Psoas muscle (tissue), 8 donors: ENCODE data around the gene SCRN2. TPM values are rescaled to one million over a fixed set of nuclear protein-coding genes. Genes with fewer than 3 reads are reported as not detected.

ENCODE experiments used
- ATAC-seq, 4 donors: fragments of 200-7000 bp; cut with Tn5 transposase; one replicate each; pipeline ENCODE4 v1.9.1; 2020; ENCODE audit warnings: moderate library complexity in 3 of 4, mild to moderate bottlenecking in 2 of 4
- DNase-seq, 2 donors: peaks; one replicate each; pipeline ENCODE4 v3.0.0-alpha.2; 2020
- H3K27ac ChIP-seq: fragments of 200-600 bp; one replicate; pipeline ENCODE4 v1.8.0; 2022
- H3K27me3 ChIP-seq, 3 donors: fragments of 200-600 bp in 1 of 3; one replicate each; pipeline versions ENCODE4 v1.6.1 to v1.8.0; 2013 to 2022; ENCODE audit warnings: low read length in 2 of 3, mild to moderate bottlenecking in 2 of 3, moderate library complexity in 1 of 3; ENCODE audit not compliant: insufficient read depth in 3 of 3
- H3K36me3 ChIP-seq, 2 donors: fragments of 200-600 bp in 1 of 2; one replicate each; pipeline versions ENCODE4 v1.6.1 to v1.8.0; 2013 to 2022; ENCODE audit warnings: low read depth in 1 of 2, mild to moderate bottlenecking in 1 of 2, moderate library complexity in 1 of 2; ENCODE audit not compliant: insufficient read depth in 1 of 2
- H3K4me1 ChIP-seq: fragments of 200-600 bp; one replicate; pipeline ENCODE4 v1.8.0; 2022
- H3K4me3 ChIP-seq: fragments of 200-600 bp; one replicate; pipeline ENCODE4 v1.8.0; 2022; ENCODE audit warnings: mild to moderate bottlenecking
- H3K9me3 ChIP-seq: fragments of 200-600 bp; one replicate; pipeline ENCODE4 v1.8.0; 2022
- WGBS, 3 donors: extraction: QIAGEN DNeasy Blood & Tissue Kit; methylation state at CpG; one replicate each; pipeline versions ENCODE4 v1.1.6 to v1.1.7; 2013; 5-methylcytosine and 5-hydroxymethylcytosine counted together
- intact Hi-C, 2 donors: fragments of 100-400 bp; cut with DNase I; formaldehyde crosslinking; loops; one replicate each; pipeline versions ENCODE4 v1.11.0 to v1.14.2; 2022
- polyA plus RNA-seq, 3 donors: library from polyadenylated mRNA; stranded (reverse); fragments of 200-250 nt; gene quantifications; one replicate each; pipeline ENCODE4 v1.2.3, GENCODE V29; 2013
- total RNA-seq, 4 donors: library from RNA; stranded (reverse); fragmentation: NEBNext Ultra II Directional in 2 of 4; extraction: Animal tissue kit (Norgen Biotek cat#: 25700) in 2 of 4; gene quantifications; one replicate each; pipeline versions ENCODE4 v1.2.1 to v1.2.4, GENCODE V29; 2021 to 2023
- TF ChIP-seq, protein P1 (sequence below): fragments of 200-600 bp; IDR thresholded peaks from one replicate; pipeline ENCODE4 v1.8.0; 2022; ENCODE audit warnings: antibody characterized with exemption
- donor health status: healthy with polysubstance abuse.
- donor health status: DM: no; HTN: no; CAD: no; lungs with moderate emphysema.
- donor health status: Bipolar disorder and iron deficiency.
- donor health status: healthy.
- donor health status: DM: yes; HTN: yes; CAD: no.
- donor health status: DM: no; HTN: no; CAD: no.
- donor health status: DM: no; HTN: no; CAD: no.
- donor health status: DM: yes; HTN: yes; CAD: no.

SCRN2 gene
- total and polyA plus RNA-seq, 7 donors, result 10.7 to 33.5 (median 17.3) TPM

DNA sequence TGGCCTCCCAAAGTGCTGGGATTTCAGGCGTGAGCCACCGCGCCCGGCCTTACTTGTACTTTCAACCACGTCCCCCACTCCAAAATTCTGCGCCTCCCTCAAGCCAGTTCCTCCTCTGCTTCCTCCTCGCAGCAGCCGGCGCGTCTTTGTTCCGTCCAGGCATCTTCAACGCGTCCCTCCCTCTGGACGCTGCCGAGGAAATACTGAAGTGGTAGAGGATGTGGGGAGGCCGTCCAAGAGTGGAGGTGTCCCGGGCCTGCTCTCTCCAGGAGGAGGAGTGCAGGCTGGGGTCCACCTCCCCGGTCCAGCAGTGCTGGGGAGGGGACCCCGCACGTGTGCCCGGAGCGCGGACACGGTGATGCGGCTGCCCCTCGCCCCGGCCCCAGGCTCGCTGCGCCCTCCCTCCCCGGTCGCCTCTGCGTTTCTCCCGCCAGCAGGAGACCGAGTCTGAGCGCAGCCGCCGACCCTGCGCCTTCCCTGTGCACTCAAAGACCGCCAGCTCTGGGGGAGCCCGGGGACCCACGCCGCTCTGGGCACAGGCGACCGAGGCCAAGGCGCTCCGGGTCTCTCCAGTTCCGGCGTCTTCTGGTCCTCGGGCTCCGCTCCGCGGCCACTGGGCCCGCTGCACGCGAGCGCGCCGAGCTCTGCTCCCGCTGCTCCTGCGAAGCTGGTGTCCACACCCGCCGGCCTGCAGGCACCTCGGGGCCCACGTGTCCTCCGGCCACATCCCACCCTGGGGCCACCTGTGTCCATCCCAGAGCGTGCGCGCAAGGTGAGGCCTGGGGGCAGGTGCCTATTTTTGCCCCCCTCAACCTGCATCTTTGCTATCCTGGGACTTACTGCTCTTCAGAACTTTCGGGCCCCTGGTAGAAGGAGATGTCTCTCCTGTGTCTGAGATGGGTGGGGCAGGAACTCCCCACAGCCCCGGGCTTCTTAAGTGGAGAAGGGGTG, 51.2 kb downstream of the SCRN2 start:
- peak; percentile 53 to 72 for DNase-seq
- peaks cover 2 to 76% (median 15%) of the 10 kb centered on the region in 3 donors for H3K27me3 ChIP-seq
- no peak overlapping the region for H3K27ac ChIP-seq
- H3K4me3 ChIP-seq, result peak overlapping the region; percentile 61
- ATAC-seq, result peak; percentile 88 to 98 (median 92)
- 2 to 3% (median 2%) methylated on average over 60 to 70 of the region's 70 CpGs for WGBS, 3 donors
- peaks cover 4% of the 10 kb centered on the region for H3K4me1 ChIP-seq
- H3K36me3 ChIP-seq, result no peaks in the 10 kb centered on the region
- H3K9me3 ChIP-seq, result no peaks in the 10 kb centered on the region
- TF ChIP-seq, protein P1, sequence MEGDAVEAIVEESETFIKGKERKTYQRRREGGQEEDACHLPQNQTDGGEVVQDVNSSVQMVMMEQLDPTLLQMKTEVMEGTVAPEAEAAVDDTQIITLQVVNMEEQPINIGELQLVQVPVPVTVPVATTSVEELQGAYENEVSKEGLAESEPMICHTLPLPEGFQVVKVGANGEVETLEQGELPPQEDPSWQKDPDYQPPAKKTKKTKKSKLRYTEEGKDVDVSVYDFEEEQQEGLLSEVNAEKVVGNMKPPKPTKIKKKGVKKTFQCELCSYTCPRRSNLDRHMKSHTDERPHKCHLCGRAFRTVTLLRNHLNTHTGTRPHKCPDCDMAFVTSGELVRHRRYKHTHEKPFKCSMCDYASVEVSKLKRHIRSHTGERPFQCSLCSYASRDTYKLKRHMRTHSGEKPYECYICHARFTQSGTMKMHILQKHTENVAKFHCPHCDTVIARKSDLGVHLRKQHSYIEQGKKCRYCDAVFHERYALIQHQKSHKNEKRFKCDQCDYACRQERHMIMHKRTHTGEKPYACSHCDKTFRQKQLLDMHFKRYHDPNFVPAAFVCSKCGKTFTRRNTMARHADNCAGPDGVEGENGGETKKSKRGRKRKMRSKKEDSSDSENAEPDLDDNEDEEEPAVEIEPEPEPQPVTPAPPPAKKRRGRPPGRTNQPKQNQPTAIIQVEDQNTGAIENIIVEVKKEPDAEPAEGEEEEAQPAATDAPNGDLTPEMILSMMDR, result peak; percentile 59
- intact Hi-C loops, result no loop called here

Other genes starting within 250 kb of the SCRN2 start
- gene KPNB1, start 191.4 kb downstream of the SCRN2 start, total RNA-seq, result 100 to 1,000 TPM; 192 to 323 (median 227) TPM
- gene KPNB1, start 191.4 kb downstream of the SCRN2 start, polyA plus RNA-seq, result 100 to 1,000 TPM in 2 of 3 donors, 10 to 100 TPM in 1; 78.0 to 121 (median 120) TPM
- 10 to 100 TPM; 14.5 to 20.6 (median 18.9) TPM for gene TBKBP1, start 147.1 kb downstream of the SCRN2 start, total RNA-seq
- 10 to 100 TPM in 2 of 3 donors, 1 to 10 TPM in 1; 5.3 to 37.9 (median 27.4) TPM for gene TBKBP1, start 147.1 kb downstream of the SCRN2 start, polyA plus RNA-seq
- gene TBX21, start 108.0 kb downstream of the SCRN2 start, total RNA-seq, result under 1 TPM; 0.12 to 0.36 (median 0.19) TPM
- gene TBX21, start 108.0 kb downstream of the SCRN2 start, polyA plus RNA-seq, result under 1 TPM in 2 of 3 donors, not detected in 1; 0.04 to 0.12 TPM
- 10 to 100 TPM in 1 of 4 donors, 1 to 10 TPM in 3; 2.6 to 23.4 (median 5.3) TPM for gene OSBPL7, start 19.5 kb downstream of the SCRN2 start, total RNA-seq
- 1 to 10 TPM in 2 of 3 donors, under 1 TPM in 1; 0.95 to 1.7 (median 1.3) TPM for gene OSBPL7, start 19.5 kb downstream of the SCRN2 start, polyA plus RNA-seq
- 10 to 100 TPM; 37.8 to 51.9 (median 46.3) TPM for gene MRPL10, start 9.7 kb downstream of the SCRN2 start, total RNA-seq
- 10 to 100 TPM; 44.1 to 78.6 (median 56.1) TPM for gene MRPL10, start 9.7 kb downstream of the SCRN2 start, polyA plus RNA-seq
- under 1 TPM in 2 of 4 donors, not detected in 2; 0.15 to 0.54 TPM for gene LRRC46, start 9.6 kb downstream of the SCRN2 start, total RNA-seq
- under 1 TPM; 0.08 to 0.40 (median 0.22) TPM for gene LRRC46, start 9.6 kb downstream of the SCRN2 start, polyA plus RNA-seq
- gene SP6, start 9.9 kb upstream of the SCRN2 start, total RNA-seq, result under 1 TPM in 1 of 4 donors, not detected in 3; 0.16 TPM
- under 1 TPM in 2 of 3 donors, not detected in 1; 0.04 to 0.27 TPM for gene SP6, start 9.9 kb upstream of the SCRN2 start, polyA plus RNA-seq
- gene SP2, start 55.0 kb upstream of the SCRN2 start, total RNA-seq, result 10 to 100 TPM; 10.8 to 16.1 (median 12.8) TPM
- 10 to 100 TPM in 1 of 3 donors, 1 to 10 TPM in 2; 6.2 to 10.2 (median 7.2) TPM for gene SP2, start 55.0 kb upstream of the SCRN2 start, polyA plus RNA-seq
- 10 to 100 TPM; 28.2 to 42.3 (median 33.8) TPM for gene PNPO, start 100.3 kb upstream of the SCRN2 start, total RNA-seq
- gene PNPO, start 100.3 kb upstream of the SCRN2 start, polyA plus RNA-seq, result 10 to 100 TPM; 12.0 to 30.0 (median 12.8) TPM
- not detected for gene PRR15L, start 116.6 kb upstream of the SCRN2 start, total RNA-seq
- under 1 TPM in 2 of 3 donors, not detected in 1; 0.04 to 0.17 TPM for gene PRR15L, start 116.6 kb upstream of the SCRN2 start, polyA plus RNA-seq
- gene CDK5RAP3, start 129.8 kb upstream of the SCRN2 start, total RNA-seq, result 10 to 100 TPM; 21.0 to 44.1 (median 34.5) TPM
- gene CDK5RAP3, start 129.8 kb upstream of the SCRN2 start, polyA plus RNA-seq, result 10 to 100 TPM; 25.4 to 29.9 (median 25.6) TPM
- gene COPZ2, start 196.5 kb upstream of the SCRN2 start, total RNA-seq, result 100 to 1,000 TPM in 1 of 4 donors, 10 to 100 TPM in 3; 56.4 to 130 (median 66.4) TPM
- gene COPZ2, start 196.5 kb upstream of the SCRN2 start, polyA plus RNA-seq, result 10 to 100 TPM; 16.8 to 46.0 (median 35.5) TPM
- gene NFE2L1, start 207.1 kb upstream of the SCRN2 start, total RNA-seq, result 1,000 to 10,000 TPM in 3 of 4 donors, 100 to 1,000 TPM in 1; 990 to 1,423 (median 1,174) TPM
- gene NFE2L1, start 207.1 kb upstream of the SCRN2 start, polyA plus RNA-seq, result 1,000 to 10,000 TPM in 1 of 3 donors, 100 to 1,000 TPM in 2; 308 to 1,601 (median 620) TPM